AG04450 (cell line): ENCODE data around the gene SLC51A. TPM values are rescaled to one million over a fixed set of nuclear protein-coding genes. Genes with fewer than 3 reads are reported as not detected.

Experiments
- CTCF ChIA-PET: fragments of 300-600, 350-600 bp; formaldehyde crosslinking; extraction: SDS; loops from one replicate; lab custom pipeline; 2022; ENCODE audit warnings: antibody characterized with exemption, inconsistent platforms; lab: Charles Lee
- POLR2A ChIA-PET: fragments of 350-600 bp; formaldehyde crosslinking; extraction: SDS; loops from one replicate; lab custom pipeline; 2021; ENCODE audit warnings: antibody characterized with exemption, inconsistent platforms; lab: Yijun Ruan, JAX
- DNase-seq: peaks from one replicate; pipeline ENCODE4 v3.0.0-alpha.2; 2011; ENCODE audit warnings: low read depth, low spot score
- H3K27ac ChIP-seq: one replicate; pipeline ENCODE4 v1.5.1; 2012; ENCODE audit warnings: low read depth, low read length, control low read depth
- H3K27me3 ChIP-seq: one replicate; pipeline ENCODE4 v1.6.0; 2012; ENCODE audit warnings: low read length; ENCODE audit not compliant: control insufficient read depth, insufficient read depth
- H3K4me3 ChIP-seq: 2 replicates; pipeline ENCODE4 v1.5.1; 2011; ENCODE audit warnings: mild to moderate bottlenecking, low read depth, low read length, control low read depth
- H3K9me3 ChIP-seq: 2 replicates; pipeline ENCODE4 v1.5.1; 2012; ENCODE audit warnings: low read length; ENCODE audit not compliant: control insufficient read depth, insufficient read depth
- CTCF ChIP-seq: IDR thresholded peaks from 2 replicates; pipeline ENCODE4 v1.5.1; 2011; ENCODE audit warnings: low read depth, low read length, control low read depth, inconsistent platforms
- polyA plus RNA-seq: library from polyadenylated mRNA; depleted of rRNA; stranded (reverse); fragments of >200 nt; gene quantifications from 2 replicates; pipeline ENCODE4 v1.2.3, GENCODE V29; 2011

Gene SLC51A
- polyA plus RNA-seq, 1 experiment = not detected

- H3K27me3 ChIP-seq = peaks cover 2% of the 10 kb centered on the region
- H3K9me3 ChIP-seq = no peaks in the 10 kb centered on the region
- TF ChIP-seq CTCF = no peak
- H3K27ac ChIP-seq = no peak overlapping the region
- ChIA-PET CTCF (no interaction called here), POLR2A (no interaction called here)
- DNase-seq = no peak
- H3K4me3 ChIP-seq = no peak overlapping the region
Measured at GRCh38 chr3:196174652-196175051, 41.7 kb upstream of the SLC51A start.

- POLR2A ChIA-PET = no interaction called here
- H3K9me3 ChIP-seq = no peaks in the 10 kb centered on the region
- peaks cover 2% of the 10 kb centered on the region for H3K27me3 ChIP-seq
- CTCF ChIA-PET = interaction anchor here (0.5 kb wide), 1 partner anchor 9 kb away, joined by 3 read pairs; no protein-coding TSS in a partner anchor
- H3K4me3 ChIP-seq = no peak overlapping the region
- no peak for TF ChIP-seq CTCF
- no peak overlapping the region for H3K27ac ChIP-seq
- no peak for DNase-seq
Measured at GRCh38 chr3:196175116-196175625, 41.2 kb upstream of the SLC51A start.

- TF ChIP-seq CTCF = no peak
- Histone ChIP-seq H3K4me3 (no peak overlapping the region), H3K9me3 (no peaks in the 10 kb centered on the region), H3K27me3 (peaks cover 2% of the 10 kb centered on the region), H3K27ac (no peak overlapping the region)
- ChIA-PET CTCF (no interaction called here), POLR2A (no interaction called here)
- DNase-seq = no peak
Measured at GRCh38 chr3:196175722-196176121, 40.6 kb upstream of the SLC51A start.

GRCh38 chr3:196177567-196177966 lies 38.8 kb upstream of the SLC51A start:
- H3K4me3 ChIP-seq = no peak overlapping the region
- no peak for DNase-seq
- ChIA-PET POLR2A (no interaction called here), CTCF (no interaction called here)
- TF ChIP-seq CTCF = no peak
- peaks cover 2% of the 10 kb centered on the region for H3K27me3 ChIP-seq
- H3K9me3 ChIP-seq = no peaks in the 10 kb centered on the region
- H3K27ac ChIP-seq = no peak overlapping the region

GRCh38 chr3:196177967-196178366 lies 38.4 kb upstream of the SLC51A start:
- H3K27me3 ChIP-seq = peaks cover 2% of the 10 kb centered on the region
- H3K4me3 ChIP-seq = no peak overlapping the region
- H3K27ac ChIP-seq = no peak overlapping the region
- ChIA-PET POLR2A (no interaction called here), CTCF (no interaction called here)
- DNase-seq = no peak
- H3K9me3 ChIP-seq = no peaks in the 10 kb centered on the region
- no peak for TF ChIP-seq CTCF
